ENCODE data around the gene LCE5A.
"Not testable (repeated sequence)": the region's sequence is repeated elsewhere in the genome, so short reads cannot be mapped to it uniquely, and the experiment has no call there.

The LCE5A gene

GRCh38 chr1:152510503-152510902 is at the start of gene LCE5A:
Gene LCE5A (plus strand): TSS chr1:152510803. CDS start chr1:152511535, 732 bp downstream.
- no peak for DNase-seq (ENCODE audit: low read depth in 2 of 3, low spot score in 2 of 3)

- no peak for DNase-seq (ENCODE audit: low read depth in 2 of 3, low spot score in 2 of 3)
Measured at GRCh38 chr1:152461544-152461943, 49.1 kb upstream of the LCE5A start.

- DNase-seq (ENCODE audit: low read depth in 2 of 3, low spot score in 2 of 3): no peak
Measured at GRCh38 chr1:152462636-152463035, 48.0 kb upstream of the LCE5A start.

GRCh38 chr1:152466217-152466616 is 44.4 kb upstream of the LCE5A start:
- DNase-seq (ENCODE audit: low read depth in 2 of 3, low spot score in 2 of 3): no peak

- no peak for DNase-seq (ENCODE audit: low read depth in 2 of 3, low spot score in 2 of 3)
Measured at GRCh38 chr1:152473887-152474537, 36.6 kb upstream of the LCE5A start.

GRCh38 chr1:152479792-152480595 is 30.6 kb upstream of the LCE5A start:
- DNase-seq (ENCODE audit: low read depth in 2 of 3, low spot score in 2 of 3): peak; percentile 29 to 56 (median 39)

- DNase-seq (ENCODE audit: low read depth in 2 of 3, low spot score in 2 of 3): no peak
Measured at GRCh38 chr1:152481869-152482664, 28.5 kb upstream of the LCE5A start.

GRCh38 chr1:152486400-152487006 is 24.1 kb upstream of the LCE5A start:
- no peak for DNase-seq (ENCODE audit: low read depth in 2 of 3, low spot score in 2 of 3)

GRCh38 chr1:152487871-152488270 is 22.7 kb upstream of the LCE5A start:
- DNase-seq (ENCODE audit: low read depth in 2 of 3, low spot score in 2 of 3): no peak

GRCh38 chr1:152491537-152491936 is 19.1 kb upstream of the LCE5A start:
- not testable (repeated sequence) for DNase-seq (ENCODE audit: low read depth in 2 of 3, low spot score in 2 of 3)

- DNase-seq (ENCODE audit: low read depth in 2 of 3, low spot score in 2 of 3): peak in 1 of 3 experiments; percentile 4
Measured at GRCh38 chr1:152495066-152495675, 15.4 kb upstream of the LCE5A start.

- DNase-seq (ENCODE audit: low read depth in 2 of 3, low spot score in 2 of 3): no peak
Measured at GRCh38 chr1:152497273-152497672, 13.3 kb upstream of the LCE5A start.

GRCh38 chr1:152501704-152502103 is 8.9 kb upstream of the LCE5A start:
- no peak for DNase-seq (ENCODE audit: low read depth in 2 of 3, low spot score in 2 of 3)

GRCh38 chr1:152502496-152503180 is 8.0 kb upstream of the LCE5A start:
- no peak for DNase-seq (ENCODE audit: low read depth in 2 of 3, low spot score in 2 of 3)

- no peak for DNase-seq (ENCODE audit: low read depth in 2 of 3, low spot score in 2 of 3)
Measured at GRCh38 chr1:152505083-152505482, 5.5 kb upstream of the LCE5A start.

- DNase-seq (ENCODE audit: low read depth in 2 of 3, low spot score in 2 of 3): no peak
Measured at GRCh38 chr1:152506899-152507498, 3.6 kb upstream of the LCE5A start.

GRCh38 chr1:152511596-152511995 is 993 bp downstream of the LCE5A start:
- DNase-seq (ENCODE audit: low read depth in 2 of 3, low spot score in 2 of 3): no peak

- DNase-seq (ENCODE audit: low read depth in 2 of 3, low spot score in 2 of 3): no peak
Measured at GRCh38 chr1:152513081-152513480, 2.5 kb downstream of the LCE5A start.

GRCh38 chr1:152514715-152515433 is 4.3 kb downstream of the LCE5A start:
- DNase-seq (ENCODE audit: low read depth in 2 of 3, low spot score in 2 of 3): no peak

Data from activated CD8-positive, alpha-beta memory T cell treated with anti-CD3 and anti-CD28 coated beads for 48 hours (primary cell).